Measurements from ENCODE around the gene SLC4A5. TPM values are rescaled to one million over a fixed set of nuclear protein-coding genes. Genes with fewer than 3 reads are reported as not detected.

Gene SLC4A5
- total and polyA plus RNA-seq, 2 of the 8 experiments (the other 6 are each of a cell fraction or from before 2014, with no cell fraction given), result 0.42 to 0.52 TPM

DNA sequence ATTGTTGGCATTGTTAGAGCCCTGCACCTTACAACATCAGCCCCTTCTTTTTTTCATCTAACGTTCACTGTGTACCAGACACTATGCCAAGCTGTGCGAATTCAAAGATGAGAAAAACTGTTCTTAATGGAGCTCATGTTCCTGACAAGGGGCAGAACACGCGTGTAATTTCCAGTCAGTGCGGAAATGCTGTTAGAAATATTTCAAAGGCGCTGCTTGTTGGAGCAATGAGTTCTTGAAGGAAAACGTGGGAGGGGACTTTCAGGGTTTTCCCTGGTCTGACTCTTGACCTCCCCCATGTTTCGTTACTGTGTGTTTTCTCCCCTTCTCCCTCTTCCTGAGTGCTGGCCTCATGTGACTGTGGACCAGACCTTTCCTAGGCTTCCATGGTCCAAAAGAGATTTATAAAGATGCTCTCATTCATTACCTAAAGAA is 143.3 kb downstream of the SLC4A5 start (continued):
- TF ChIP-seq RFX5 (IDR thresholded peaks at IDR 0.05; ENCODE audit: borderline replicate concordance, low read depth, low read length) (no peak), SAP30 (IDR thresholded peaks at IDR 0.05; ENCODE audit: insufficient read depth, insufficient replicate concordance, low read length) (no peak), POU5F1 (IDR thresholded peaks at IDR 0.05; ENCODE audit: low read depth, low read length) (no peak)

All from H1 (cell line).